ENCODE data around the gene RPL21.
A peak's percentile ranks its signal among the peaks of the same experiment; 100 is the strongest.

RPL21 gene

GRCh38 chr13:27270594-27271520 is 19.5 kb downstream of the RPL21 start, which contains the start of gene RASL11A:
TSS of gene RASL11A (plus strand) at chr13:27270830. CDS start at chr13:27270945, 115 bp downstream.
- TF ChIP-seq CTCF (IDR thresholded peaks at IDR 0.05; ENCODE audit: low read depth, low read length) = peak; percentile 48
- peak; percentile 87 for DNase-seq (ENCODE audit: extremely low read depth, low read depth)

GRCh38 chr13:27271570-27272096 is 20.3 kb downstream of the RPL21 start:
- no peak for DNase-seq (ENCODE audit: extremely low read depth, low read depth)
- TF ChIP-seq CTCF (IDR thresholded peaks at IDR 0.05; ENCODE audit: low read depth, low read length) = no peak

- no peak for TF ChIP-seq CTCF (IDR thresholded peaks at IDR 0.05; ENCODE audit: low read depth, low read length)
- no peak for DNase-seq (ENCODE audit: extremely low read depth, low read depth)
These were observed 22.5 kb downstream of the RPL21 start for GRCh38 chr13:27273658-27274425.

GRCh38 chr13:27274631-27275030 is 23.3 kb downstream of the RPL21 start:
- no peak for DNase-seq (ENCODE audit: extremely low read depth, low read depth)
- TF ChIP-seq CTCF (IDR thresholded peaks at IDR 0.05; ENCODE audit: low read depth, low read length) = no peak

- DNase-seq (ENCODE audit: extremely low read depth, low read depth) = peak; percentile 74
- no peak for TF ChIP-seq CTCF (IDR thresholded peaks at IDR 0.05; ENCODE audit: low read depth, low read length)
These were observed 24.8 kb downstream of the RPL21 start for GRCh38 chr13:27276188-27276587.

- no peak for DNase-seq (ENCODE audit: extremely low read depth, low read depth)
- TF ChIP-seq CTCF (IDR thresholded peaks at IDR 0.05; ENCODE audit: low read depth, low read length) = no peak
These were observed 28.1 kb downstream of the RPL21 start for GRCh38 chr13:27279506-27279905.
